ENCODE measurements around the gene RPS6KA2. TPM values are rescaled to one million over a fixed set of nuclear protein-coding genes. Genes with fewer than 3 reads are reported as not detected.

The RPS6KA2 gene
- total and polyA plus RNA-seq, 2 experiments from 2014 or later, result 12.5 to 25.3 TPM

DNA sequence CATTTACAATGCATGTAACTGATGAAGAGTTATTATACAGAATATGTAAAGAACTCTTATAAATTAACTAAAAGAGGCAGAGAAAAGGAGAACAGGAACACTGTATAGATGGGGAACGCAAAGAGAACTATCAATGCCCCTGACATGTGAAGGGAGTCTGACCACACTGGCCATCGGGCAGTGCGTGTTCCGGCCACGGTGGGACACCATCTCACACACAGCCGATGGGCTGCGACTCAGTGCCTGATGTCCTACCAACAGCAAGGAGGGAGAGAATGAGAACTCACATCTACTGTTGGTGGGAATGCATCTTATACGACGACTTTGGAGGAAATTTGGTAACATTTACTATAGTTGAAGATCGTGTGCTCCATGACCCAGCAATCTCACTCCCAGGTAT, 25.1 kb downstream of the RPS6KA2 start:
- Mint-ChIP-seq H3K27me3 (ENCODE audit: insufficient read depth, low read depth, poor library complexity) (peaks cover 2% of the 10 kb centered on the region), H3K27ac (no peak overlapping the region), H3K4me3 (no peak overlapping the region), H3K4me1 (peaks cover 49% of the 10 kb centered on the region), H3K36me3 (ENCODE audit: low read depth) (peaks cover 3% of the 10 kb centered on the region; the same call in 2 of the 3 replicates), H3K9me3 (no peaks in the 10 kb centered on the region; the same call in 2 of the 3 replicates)
- Histone ChIP-seq H3K9me2 (ENCODE audit: insufficient read depth) (no peaks in the 10 kb centered on the region), H2AFZ (no peak overlapping the region), H3K4me1 (ENCODE audit: insufficient read depth) (peaks cover 18% of the 10 kb centered on the region), H3K4me3 (no peak overlapping the region), H3K4me2 (no peak overlapping the region), H3K27me3 (ENCODE audit: insufficient read depth) (no peaks in the 10 kb centered on the region), H3K36me3 (ENCODE audit: insufficient read depth) (no peaks in the 10 kb centered on the region), H3K27ac (ENCODE audit: low read depth) (no peak overlapping the region), H3F3A (replicated peaks; ENCODE audit: low read depth) (no peaks in the 10 kb centered on the region), H4K20me1 (replicated peaks; ENCODE audit: insufficient read depth) (peaks cover 31% of the 10 kb centered on the region), H3K79me2 (replicated peaks; ENCODE audit: insufficient read depth) (peaks cover 90% of the 10 kb centered on the region)
- ATAC-seq (no peak), DNase-seq (ENCODE audit: low spot score) (no peak)
- TF ChIP-seq, protein P1, sequence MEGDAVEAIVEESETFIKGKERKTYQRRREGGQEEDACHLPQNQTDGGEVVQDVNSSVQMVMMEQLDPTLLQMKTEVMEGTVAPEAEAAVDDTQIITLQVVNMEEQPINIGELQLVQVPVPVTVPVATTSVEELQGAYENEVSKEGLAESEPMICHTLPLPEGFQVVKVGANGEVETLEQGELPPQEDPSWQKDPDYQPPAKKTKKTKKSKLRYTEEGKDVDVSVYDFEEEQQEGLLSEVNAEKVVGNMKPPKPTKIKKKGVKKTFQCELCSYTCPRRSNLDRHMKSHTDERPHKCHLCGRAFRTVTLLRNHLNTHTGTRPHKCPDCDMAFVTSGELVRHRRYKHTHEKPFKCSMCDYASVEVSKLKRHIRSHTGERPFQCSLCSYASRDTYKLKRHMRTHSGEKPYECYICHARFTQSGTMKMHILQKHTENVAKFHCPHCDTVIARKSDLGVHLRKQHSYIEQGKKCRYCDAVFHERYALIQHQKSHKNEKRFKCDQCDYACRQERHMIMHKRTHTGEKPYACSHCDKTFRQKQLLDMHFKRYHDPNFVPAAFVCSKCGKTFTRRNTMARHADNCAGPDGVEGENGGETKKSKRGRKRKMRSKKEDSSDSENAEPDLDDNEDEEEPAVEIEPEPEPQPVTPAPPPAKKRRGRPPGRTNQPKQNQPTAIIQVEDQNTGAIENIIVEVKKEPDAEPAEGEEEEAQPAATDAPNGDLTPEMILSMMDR (conservative IDR thresholded peaks at IDR 0.05; ENCODE audit: low read depth in 2 of 2), result no peak
- no peak for TF ChIP-seq STAT1 (IDR thresholded peaks at IDR 0.05; ENCODE audit: unreplicated experiment)
- TF ChIP-seq, protein P2, sequence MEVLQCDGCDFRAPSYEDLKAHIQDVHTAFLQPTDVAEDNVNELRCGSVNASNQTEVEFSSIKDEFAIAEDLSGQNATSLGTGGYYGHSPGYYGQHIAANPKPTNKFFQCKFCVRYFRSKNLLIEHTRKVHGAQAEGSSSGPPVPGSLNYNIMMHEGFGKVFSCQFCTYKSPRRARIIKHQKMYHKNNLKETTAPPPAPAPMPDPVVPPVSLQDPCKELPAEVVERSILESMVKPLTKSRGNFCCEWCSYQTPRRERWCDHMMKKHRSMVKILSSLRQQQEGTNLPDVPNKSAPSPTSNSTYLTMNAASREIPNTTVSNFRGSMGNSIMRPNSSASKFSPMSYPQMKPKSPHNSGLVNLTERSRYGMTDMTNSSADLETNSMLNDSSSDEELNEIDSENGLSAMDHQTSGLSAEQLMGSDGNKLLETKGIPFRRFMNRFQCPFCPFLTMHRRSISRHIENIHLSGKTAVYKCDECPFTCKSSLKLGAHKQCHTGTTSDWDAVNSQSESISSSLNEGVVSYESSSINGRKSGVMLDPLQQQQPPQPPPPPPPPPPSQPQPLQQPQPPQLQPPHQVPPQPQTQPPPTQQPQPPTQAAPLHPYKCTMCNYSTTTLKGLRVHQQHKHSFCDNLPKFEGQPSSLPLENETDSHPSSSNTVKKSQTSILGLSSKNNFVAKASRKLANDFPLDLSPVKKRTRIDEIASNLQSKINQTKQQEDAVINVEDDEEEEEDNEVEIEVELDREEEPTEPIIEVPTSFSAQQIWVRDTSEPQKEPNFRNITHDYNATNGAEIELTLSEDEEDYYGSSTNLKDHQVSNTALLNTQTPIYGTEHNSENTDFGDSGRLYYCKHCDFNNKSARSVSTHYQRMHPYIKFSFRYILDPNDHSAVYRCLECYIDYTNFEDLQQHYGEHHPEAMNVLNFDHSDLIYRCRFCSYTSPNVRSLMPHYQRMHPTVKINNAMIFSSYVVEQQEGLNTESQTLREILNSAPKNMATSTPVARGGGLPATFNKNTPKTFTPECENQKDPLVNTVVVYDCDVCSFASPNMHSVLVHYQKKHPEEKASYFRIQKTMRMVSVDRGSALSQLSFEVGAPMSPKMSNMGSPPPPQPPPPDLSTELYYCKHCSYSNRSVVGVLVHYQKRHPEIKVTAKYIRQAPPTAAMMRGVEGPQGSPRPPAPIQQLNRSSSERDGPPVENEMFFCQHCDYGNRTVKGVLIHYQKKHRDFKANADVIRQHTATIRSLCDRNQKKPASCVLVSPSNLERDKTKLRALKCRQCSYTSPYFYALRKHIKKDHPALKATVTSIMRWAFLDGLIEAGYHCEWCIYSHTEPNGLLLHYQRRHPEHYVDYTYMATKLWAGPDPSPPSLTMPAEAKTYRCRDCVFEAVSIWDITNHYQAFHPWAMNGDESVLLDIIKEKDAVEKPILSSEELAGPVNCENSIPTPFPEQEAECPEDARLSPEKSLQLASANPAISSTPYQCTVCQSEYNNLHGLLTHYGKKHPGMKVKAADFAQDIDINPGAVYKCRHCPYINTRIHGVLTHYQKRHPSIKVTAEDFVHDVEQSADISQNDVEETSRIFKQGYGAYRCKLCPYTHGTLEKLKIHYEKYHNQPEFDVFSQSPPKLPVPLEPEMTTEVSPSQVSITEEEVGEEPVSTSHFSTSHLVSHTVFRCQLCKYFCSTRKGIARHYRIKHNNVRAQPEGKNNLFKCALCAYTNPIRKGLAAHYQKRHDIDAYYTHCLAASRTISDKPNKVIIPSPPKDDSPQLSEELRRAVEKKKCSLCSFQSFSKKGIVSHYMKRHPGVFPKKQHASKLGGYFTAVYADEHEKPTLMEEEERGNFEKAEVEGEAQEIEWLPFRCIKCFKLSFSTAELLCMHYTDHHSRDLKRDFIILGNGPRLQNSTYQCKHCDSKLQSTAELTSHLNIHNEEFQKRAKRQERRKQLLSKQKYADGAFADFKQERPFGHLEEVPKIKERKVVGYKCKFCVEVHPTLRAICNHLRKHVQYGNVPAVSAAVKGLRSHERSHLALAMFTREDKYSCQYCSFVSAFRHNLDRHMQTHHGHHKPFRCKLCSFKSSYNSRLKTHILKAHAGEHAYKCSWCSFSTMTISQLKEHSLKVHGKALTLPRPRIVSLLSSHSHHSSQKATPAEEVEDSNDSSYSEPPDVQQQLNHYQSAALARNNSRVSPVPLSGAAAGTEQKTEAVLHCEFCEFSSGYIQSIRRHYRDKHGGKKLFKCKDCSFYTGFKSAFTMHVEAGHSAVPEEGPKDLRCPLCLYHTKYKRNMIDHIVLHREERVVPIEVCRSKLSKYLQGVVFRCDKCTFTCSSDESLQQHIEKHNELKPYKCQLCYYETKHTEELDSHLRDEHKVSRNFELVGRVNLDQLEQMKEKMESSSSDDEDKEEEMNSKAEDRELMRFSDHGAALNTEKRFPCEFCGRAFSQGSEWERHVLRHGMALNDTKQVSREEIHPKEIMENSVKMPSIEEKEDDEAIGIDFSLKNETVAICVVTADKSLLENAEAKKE (CRISPR knock-in tag; IDR thresholded peaks at IDR 0.05), result no peak
- no peak for TF ChIP-seq CREB1 (CRISPR knock-in tag; IDR thresholded peaks at IDR 0.05; ENCODE audit: low read depth)
- TF ChIP-seq JUNB (IDR thresholded peaks at IDR 0.05; ENCODE audit: unreplicated experiment), result no peak
- TF ChIP-seq NANOG (IDR thresholded peaks at IDR 0.05; ENCODE audit: borderline replicate concordance), result no peak
- no peak for TF ChIP-seq EZH2 (IDR thresholded peaks at IDR 0.05; ENCODE audit: low read depth, unreplicated experiment)
- no peak for TF ChIP-seq ZNF114 (CRISPR knock-in tag; IDR thresholded peaks at IDR 0.05)
- TF ChIP-seq, protein P3, sequence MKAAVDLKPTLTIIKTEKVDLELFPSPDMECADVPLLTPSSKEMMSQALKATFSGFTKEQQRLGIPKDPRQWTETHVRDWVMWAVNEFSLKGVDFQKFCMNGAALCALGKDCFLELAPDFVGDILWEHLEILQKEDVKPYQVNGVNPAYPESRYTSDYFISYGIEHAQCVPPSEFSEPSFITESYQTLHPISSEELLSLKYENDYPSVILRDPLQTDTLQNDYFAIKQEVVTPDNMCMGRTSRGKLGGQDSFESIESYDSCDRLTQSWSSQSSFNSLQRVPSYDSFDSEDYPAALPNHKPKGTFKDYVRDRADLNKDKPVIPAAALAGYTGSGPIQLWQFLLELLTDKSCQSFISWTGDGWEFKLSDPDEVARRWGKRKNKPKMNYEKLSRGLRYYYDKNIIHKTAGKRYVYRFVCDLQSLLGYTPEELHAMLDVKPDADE (IDR thresholded peaks at IDR 0.05), result no peak
- TF ChIP-seq EZH2phosphoT487 (IDR thresholded peaks at IDR 0.05; ENCODE audit: unreplicated experiment), result no peak
- no peak for TF ChIP-seq POLR2AphosphoS5 (IDR thresholded peaks at IDR 0.05; ENCODE audit: low read depth)
- no peak for TF ChIP-seq ZNF331 (CRISPR knock-in tag; IDR thresholded peaks at IDR 0.05; ENCODE audit: low read depth)
